Astrocyte (in vitro differentiated cells and primary cell): ENCODE results near the gene SH2D4B. TPM values are rescaled to one million over a fixed set of nuclear protein-coding genes. Genes with fewer than 3 reads are reported as not detected.

Experiments used
- DNase-seq: peaks from one replicate; pipeline ENCODE4 v3.0.0-alpha.2; 2010; ENCODE audit warnings: low read depth
- FAIRE-seq: peaks from 2 replicates; lab custom pipeline; 2011; peaks lifted over from hg19 to GRCh38; lab: Jason Lieb, UNC
- H2AFZ ChIP-seq: 2 replicates; pipeline ENCODE4 v1.6.0; 2012; ENCODE audit warnings: low read depth, low read length, inconsistent platforms
- H3K27ac ChIP-seq: 2 replicates; pipeline ENCODE4 v1.5.1; 2011; ENCODE audit warnings: low read depth, low read length, inconsistent platforms
- H3K27me3 ChIP-seq: 2 replicates; pipeline ENCODE4 v1.6.0; 2011; ENCODE audit warnings: low read length, inconsistent platforms; ENCODE audit not compliant: insufficient read depth
- H3K36me3 ChIP-seq: 2 replicates; pipeline ENCODE4 v1.5.1; 2011; ENCODE audit warnings: low read length, inconsistent platforms; ENCODE audit not compliant: insufficient read depth
- H3K4me1 ChIP-seq: 2 replicates; pipeline ENCODE4 v1.5.1; 2011; ENCODE audit warnings: low read length, inconsistent platforms; ENCODE audit not compliant: insufficient read depth
- H3K4me2 ChIP-seq: 2 replicates; pipeline ENCODE4 v1.6.0; 2012; ENCODE audit warnings: low read length, inconsistent platforms
- H3K4me3 ChIP-seq: 2 replicates; pipeline ENCODE4 v1.5.1; 2011; ENCODE audit warnings: low read depth, mild to moderate bottlenecking, low read length, inconsistent platforms; ENCODE audit not compliant: insufficient read depth
- H3K79me2 ChIP-seq: 2 replicates; pipeline ENCODE4 v1.6.0; 2012; ENCODE audit warnings: mild to moderate bottlenecking, low read length, inconsistent platforms; ENCODE audit not compliant: insufficient read depth
- H3K9ac ChIP-seq: 2 replicates; pipeline ENCODE4 v1.6.0; 2012; ENCODE audit warnings: mild to moderate bottlenecking, low read length, inconsistent platforms
- H3K9me3 ChIP-seq: 2 replicates; pipeline ENCODE4 v1.5.1; 2012; ENCODE audit warnings: low read depth, mild to moderate bottlenecking, low read length, inconsistent platforms; ENCODE audit not compliant: insufficient read depth
- H4K20me1 ChIP-seq: 2 replicates; pipeline ENCODE4 v1.6.0; 2012; ENCODE audit warnings: low read length, inconsistent platforms; ENCODE audit not compliant: insufficient read depth
- H3K27ac Mint-ChIP-seq: one replicate; pipeline ENCODE4 v1.8.0; 2021; ENCODE audit warnings: mild to moderate bottlenecking, mixed read lengths; ENCODE audit not compliant: unreplicated experiment
- H3K27me3 Mint-ChIP-seq: one replicate; pipeline ENCODE4 v1.8.0; 2021; ENCODE audit warnings: low read depth, mixed read lengths; ENCODE audit not compliant: unreplicated experiment
- H3K36me3 Mint-ChIP-seq: one replicate; pipeline ENCODE4 v1.8.0; 2021; ENCODE audit warnings: low read depth, mixed read lengths; ENCODE audit not compliant: unreplicated experiment
- H3K4me1 Mint-ChIP-seq: one replicate; pipeline ENCODE4 v1.8.0; 2021; ENCODE audit warnings: low read depth, mixed read lengths; ENCODE audit not compliant: unreplicated experiment
- H3K4me3 Mint-ChIP-seq: one replicate; pipeline ENCODE4 v1.8.0; 2021; ENCODE audit warnings: mild to moderate bottlenecking, moderate library complexity, mixed read lengths; ENCODE audit not compliant: unreplicated experiment
- H3K9me3 Mint-ChIP-seq: one replicate; pipeline ENCODE4 v1.8.0; 2021; ENCODE audit warnings: mild to moderate bottlenecking, mixed read lengths; ENCODE audit not compliant: unreplicated experiment
- EZH2 ChIP-seq: IDR thresholded peaks from 2 replicates; pipeline ENCODE4 v1.6.1; 2012; ENCODE audit warnings: mild to moderate bottlenecking, low read length, inconsistent platforms; ENCODE audit not compliant: insufficient read depth
- total RNA-seq: library from RNA; stranded (reverse); gene quantifications from 2 replicates; pipeline ENCODE4 v1.2.1, GENCODE V29; 2021
- TF ChIP-seq, protein P1 (sequence below): IDR thresholded peaks from 2 replicates; pipeline ENCODE4 v1.5.1; 2011; ENCODE audit warnings: low read depth, mild to moderate bottlenecking, inconsistent platforms, low read length, moderate library complexity; ENCODE audit not compliant: insufficient read depth

SH2D4B gene
- total RNA-seq, 1 donor from 2014 or later = 0.07 TPM

DNA sequence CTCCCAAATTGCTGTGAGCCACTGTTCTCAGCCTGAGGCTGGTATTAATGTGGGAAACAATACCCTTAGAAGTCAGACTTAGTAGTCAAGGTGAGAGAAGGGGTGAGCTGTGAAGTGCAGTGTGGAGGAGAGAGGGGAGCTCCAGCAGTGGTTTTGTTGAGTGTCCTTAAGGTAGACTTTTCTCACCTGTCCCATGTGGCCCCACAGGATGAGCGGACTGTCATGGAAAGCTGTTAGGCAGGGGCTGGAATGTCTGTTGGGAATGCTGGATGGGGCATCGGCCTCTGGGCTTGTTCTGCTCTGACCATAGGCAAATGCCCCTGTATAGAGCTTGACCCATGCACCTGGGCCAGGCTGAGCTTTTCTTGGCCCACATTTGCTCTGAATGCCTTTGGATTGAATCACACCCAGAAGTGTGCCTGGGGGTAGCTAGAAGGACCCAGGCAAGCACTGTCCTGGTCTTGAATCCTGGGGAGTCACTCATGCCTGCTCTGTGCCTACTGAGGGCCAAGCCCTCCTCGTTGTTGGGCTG is 36.3 kb upstream of the SH2D4B start:
- H3K36me3 ChIP-seq = no peaks in the 10 kb centered on the region
- no peak overlapping the region for H2AFZ ChIP-seq
- peak overlapping the region; percentile 58 for H3K4me2 ChIP-seq
- Mint-ChIP-seq H3K27me3 (no peaks in the 10 kb centered on the region), H3K4me3 (no peak overlapping the region), H3K27ac (peak overlapping the region; percentile 43), H3K36me3 (peaks cover 19% of the 10 kb centered on the region), H3K9me3 (no peaks in the 10 kb centered on the region), H3K4me1 (peaks cover 82% of the 10 kb centered on the region)
- no peak overlapping the region for H3K4me3 ChIP-seq
- TF ChIP-seq EZH2 = no peak
- TF ChIP-seq, protein P1, sequence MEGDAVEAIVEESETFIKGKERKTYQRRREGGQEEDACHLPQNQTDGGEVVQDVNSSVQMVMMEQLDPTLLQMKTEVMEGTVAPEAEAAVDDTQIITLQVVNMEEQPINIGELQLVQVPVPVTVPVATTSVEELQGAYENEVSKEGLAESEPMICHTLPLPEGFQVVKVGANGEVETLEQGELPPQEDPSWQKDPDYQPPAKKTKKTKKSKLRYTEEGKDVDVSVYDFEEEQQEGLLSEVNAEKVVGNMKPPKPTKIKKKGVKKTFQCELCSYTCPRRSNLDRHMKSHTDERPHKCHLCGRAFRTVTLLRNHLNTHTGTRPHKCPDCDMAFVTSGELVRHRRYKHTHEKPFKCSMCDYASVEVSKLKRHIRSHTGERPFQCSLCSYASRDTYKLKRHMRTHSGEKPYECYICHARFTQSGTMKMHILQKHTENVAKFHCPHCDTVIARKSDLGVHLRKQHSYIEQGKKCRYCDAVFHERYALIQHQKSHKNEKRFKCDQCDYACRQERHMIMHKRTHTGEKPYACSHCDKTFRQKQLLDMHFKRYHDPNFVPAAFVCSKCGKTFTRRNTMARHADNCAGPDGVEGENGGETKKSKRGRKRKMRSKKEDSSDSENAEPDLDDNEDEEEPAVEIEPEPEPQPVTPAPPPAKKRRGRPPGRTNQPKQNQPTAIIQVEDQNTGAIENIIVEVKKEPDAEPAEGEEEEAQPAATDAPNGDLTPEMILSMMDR = no peak
- H3K27ac ChIP-seq = peak overlapping the region; percentile 60
- peaks cover 20% of the 10 kb centered on the region for H4K20me1 ChIP-seq
- no peaks in the 10 kb centered on the region for H3K27me3 ChIP-seq
- DNase-seq (peak; percentile 19), FAIRE-seq (no peak)
- peaks cover 90% of the 10 kb centered on the region for H3K4me1 ChIP-seq
- H3K9ac ChIP-seq = peak overlapping the region; percentile 30
- H3K9me3 ChIP-seq = no peaks in the 10 kb centered on the region
- peaks cover 84% of the 10 kb centered on the region for H3K79me2 ChIP-seq

DNA sequence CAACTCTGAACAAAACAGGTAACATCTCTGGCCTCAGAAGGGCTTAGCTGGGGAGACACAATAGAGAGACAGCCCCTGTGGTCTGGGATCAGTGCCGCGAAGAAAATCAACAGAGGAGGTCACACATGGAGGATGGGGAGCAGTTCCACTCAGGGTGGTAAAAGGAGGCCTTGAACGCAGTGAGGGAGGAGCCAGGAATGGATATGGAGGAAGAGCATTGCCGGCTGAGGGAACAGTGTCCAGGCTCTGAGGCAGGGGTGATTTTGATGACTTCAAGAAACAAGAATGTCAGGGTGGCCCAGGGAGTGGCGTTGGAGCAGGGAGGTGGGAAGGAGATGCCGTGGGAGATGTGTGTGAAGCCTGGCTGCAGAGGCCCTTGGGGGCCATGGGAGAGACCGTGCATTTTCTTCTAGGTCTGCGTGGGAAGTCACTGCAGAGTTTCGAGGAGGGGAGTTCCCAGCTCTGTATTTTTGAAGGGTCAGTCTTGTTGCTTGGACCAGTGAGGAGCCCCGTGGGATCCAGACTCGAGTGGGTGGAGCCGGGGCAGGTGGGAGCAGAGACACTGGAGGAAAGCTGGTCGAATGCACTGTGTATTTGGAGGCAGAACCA is 35.7 kb upstream of the SH2D4B start:
- Mint-ChIP-seq H3K27me3 (no peaks in the 10 kb centered on the region), H3K9me3 (no peaks in the 10 kb centered on the region), H3K36me3 (peaks cover 19% of the 10 kb centered on the region), H3K27ac (peak overlapping the region; percentile 43), H3K4me3 (peak overlapping the region; percentile 18), H3K4me1 (peaks cover 87% of the 10 kb centered on the region)
- Histone ChIP-seq H3K4me3 (no peak overlapping the region), H3K27me3 (no peaks in the 10 kb centered on the region), H4K20me1 (peaks cover 20% of the 10 kb centered on the region), H2AFZ (no peak overlapping the region), H3K9me3 (no peaks in the 10 kb centered on the region), H3K4me2 (peak overlapping the region; percentile 58), H3K9ac (peak overlapping the region; percentile 30), H3K36me3 (no peaks in the 10 kb centered on the region), H3K27ac (peak overlapping the region; percentile 60), H3K79me2 (peaks cover 82% of the 10 kb centered on the region), H3K4me1 (peaks cover 94% of the 10 kb centered on the region)
- FAIRE-seq = no peak
- DNase-seq = peak; percentile 40
- no peak for TF ChIP-seq EZH2
- TF ChIP-seq, protein P1 = no peak
